Gastrocnemius medialis (tissue), 4 donors: ENCODE measurements around the gene SRRM5.

Source experiments
- POLR2A ChIP-seq, 2 donors: fragments of 450-650 bp; IDR thresholded peaks; one replicate each; pipeline ENCODE4 v1.6.1; 2017; ENCODE audit warnings: antibody characterized with exemption in 2 of 2, mild to moderate bottlenecking in 2 of 2, moderate library complexity in 2 of 2
- TF ChIP-seq, protein P1 (sequence below), 5 experiments: fragments of 450-650 bp in 3 of 5; fragments of 200-600 bp in 2 of 5; sonication (generic) in 2 of 5; IDR thresholded peaks in 4 of 5; conservative IDR thresholded peaks in 1 of 5; 1 replicate in 4 of 5; 2 replicates in 1 of 5; pipeline ENCODE4 v1.5.1; 2016 to 2019; ENCODE audit warnings: antibody characterized with exemption in 5 of 5, mild to moderate bottlenecking in 3 of 5, moderate library complexity in 3 of 5

DNA sequence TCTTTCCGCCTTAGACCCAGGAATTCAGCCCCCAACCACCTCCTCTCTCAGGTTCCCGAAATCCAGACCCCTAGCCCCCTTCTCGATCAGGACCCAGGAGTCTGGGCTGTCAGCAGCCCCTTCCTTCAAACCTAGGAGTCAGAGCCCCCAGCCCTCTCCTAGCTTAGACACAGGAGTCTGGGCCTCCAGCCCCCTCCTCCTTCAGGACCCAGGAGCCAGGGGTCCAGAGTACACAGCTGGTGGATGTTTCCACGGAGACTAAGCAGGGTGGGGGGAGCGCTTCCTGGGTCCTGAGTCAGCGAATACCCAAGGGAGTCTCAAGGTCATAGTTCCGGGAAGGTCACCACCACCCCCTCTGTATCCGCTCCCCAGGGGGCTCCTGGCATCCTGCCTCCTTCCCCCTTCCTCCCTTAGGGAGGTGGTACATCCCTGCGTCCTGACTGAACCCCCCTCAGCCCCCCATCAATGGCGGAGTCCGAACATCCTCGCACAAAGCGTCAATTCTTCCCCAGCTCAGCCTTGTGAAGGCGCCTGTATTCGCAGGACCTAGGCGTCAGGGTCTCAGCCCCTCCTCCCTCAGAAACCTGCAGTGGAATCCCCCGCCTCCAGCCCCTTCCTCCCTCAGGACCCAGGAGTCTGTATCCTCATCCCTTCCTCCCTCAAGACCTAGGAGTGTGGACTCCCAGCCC, 23.1 kb downstream of the SRRM5 start:
- TF ChIP-seq, protein P1, sequence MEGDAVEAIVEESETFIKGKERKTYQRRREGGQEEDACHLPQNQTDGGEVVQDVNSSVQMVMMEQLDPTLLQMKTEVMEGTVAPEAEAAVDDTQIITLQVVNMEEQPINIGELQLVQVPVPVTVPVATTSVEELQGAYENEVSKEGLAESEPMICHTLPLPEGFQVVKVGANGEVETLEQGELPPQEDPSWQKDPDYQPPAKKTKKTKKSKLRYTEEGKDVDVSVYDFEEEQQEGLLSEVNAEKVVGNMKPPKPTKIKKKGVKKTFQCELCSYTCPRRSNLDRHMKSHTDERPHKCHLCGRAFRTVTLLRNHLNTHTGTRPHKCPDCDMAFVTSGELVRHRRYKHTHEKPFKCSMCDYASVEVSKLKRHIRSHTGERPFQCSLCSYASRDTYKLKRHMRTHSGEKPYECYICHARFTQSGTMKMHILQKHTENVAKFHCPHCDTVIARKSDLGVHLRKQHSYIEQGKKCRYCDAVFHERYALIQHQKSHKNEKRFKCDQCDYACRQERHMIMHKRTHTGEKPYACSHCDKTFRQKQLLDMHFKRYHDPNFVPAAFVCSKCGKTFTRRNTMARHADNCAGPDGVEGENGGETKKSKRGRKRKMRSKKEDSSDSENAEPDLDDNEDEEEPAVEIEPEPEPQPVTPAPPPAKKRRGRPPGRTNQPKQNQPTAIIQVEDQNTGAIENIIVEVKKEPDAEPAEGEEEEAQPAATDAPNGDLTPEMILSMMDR (IDR thresholded peaks at IDR 0.05 in 4 of 5, conservative IDR thresholded peaks at IDR 0.05 in 1 of 5): no peak
- TF ChIP-seq POLR2A (IDR thresholded peaks at IDR 0.05): no peak
